Esophagus squamous epithelium (tissue), 5 donors: ENCODE results near the gene INPP4B. TPM values are rescaled to one million over a fixed set of nuclear protein-coding genes. Genes with fewer than 3 reads are reported as not detected.

Experiments used
- DNase-seq: peaks from one replicate; lab custom pipeline; 2025; lab: John Stamatoyannopoulos, UW
- H3K27ac ChIP-seq, 4 donors: fragments of 200-600 bp; sonication (generic); one replicate each; pipeline ENCODE4 v1.5.1; 2016 to 2019; ENCODE audit warnings: mild to moderate bottlenecking in 1 of 4
- H3K27me3 ChIP-seq, 4 donors: fragments of 200-600 bp; sonication (generic); 1 replicate in 3 of 4; 2 replicates in 1 of 4; pipeline versions ENCODE4 v1.5.1 to v1.6.0; 2017 to 2021; ENCODE audit warnings: antibody characterized with exemption in 1 of 4
- H3K36me3 ChIP-seq, 3 donors: fragments of 200-600 bp; sonication (generic); one replicate each; pipeline ENCODE4 v1.5.1; 2016 to 2019
- H3K4me1 ChIP-seq, 3 donors: fragments of 200-600 bp; sonication (generic); one replicate each; pipeline ENCODE4 v1.5.1; 2017 to 2019
- H3K4me3 ChIP-seq, 4 donors: fragments of 200-600 bp; sonication (generic); 1 replicate in 3 of 4; 2 replicates in 1 of 4; pipeline ENCODE4 v1.5.1; 2016 to 2019; ENCODE audit warnings: mild to moderate bottlenecking in 2 of 4, moderate library complexity in 1 of 4
- H3K9me3 ChIP-seq, 3 donors: fragments of 200-600 bp; sonication (generic); one replicate each; pipeline ENCODE4 v1.5.1; 2016 to 2019
- POLR2A ChIP-seq, 4 donors: fragments of 450-650 bp; IDR thresholded peaks; one replicate each; pipeline ENCODE4 v1.6.1; 2017; ENCODE audit warnings: antibody characterized with exemption in 4 of 4, mild to moderate bottlenecking in 4 of 4, moderate library complexity in 3 of 4
- WGBS, 2 donors: methylation state at CpG; one replicate each; pipeline ENCODE4 v1.1.5; 2018; 5-methylcytosine and 5-hydroxymethylcytosine counted together
- intact Hi-C: fragments of 100-400 bp; cut with DNase I; formaldehyde crosslinking; loops from one replicate; pipeline ENCODE4 v1.15.0; 2022
- total RNA-seq, 4 donors: library from RNA; depleted of rRNA; stranded (reverse); fragments of >200 nt; gene quantifications; one replicate each; pipeline ENCODE4 v1.1.0, GENCODE V29; 2016
- TF ChIP-seq, protein P1 (sequence below), 6 experiments: fragments of 450-650 bp in 4 of 6; fragments of 200-600 bp in 2 of 6; sonication (generic) in 2 of 6; IDR thresholded peaks; one replicate each; pipeline ENCODE4 v1.5.1; 2016 to 2019; ENCODE audit warnings: antibody characterized with exemption in 6 of 6, mild to moderate bottlenecking in 4 of 6, moderate library complexity in 4 of 6
- donor health status: DM: yes; HTN: yes; CAD: no.

The INPP4B gene
- total RNA-seq, 4 donors from 2014 or later, result 14.3 to 49.7 (median 21.3) TPM

DNA sequence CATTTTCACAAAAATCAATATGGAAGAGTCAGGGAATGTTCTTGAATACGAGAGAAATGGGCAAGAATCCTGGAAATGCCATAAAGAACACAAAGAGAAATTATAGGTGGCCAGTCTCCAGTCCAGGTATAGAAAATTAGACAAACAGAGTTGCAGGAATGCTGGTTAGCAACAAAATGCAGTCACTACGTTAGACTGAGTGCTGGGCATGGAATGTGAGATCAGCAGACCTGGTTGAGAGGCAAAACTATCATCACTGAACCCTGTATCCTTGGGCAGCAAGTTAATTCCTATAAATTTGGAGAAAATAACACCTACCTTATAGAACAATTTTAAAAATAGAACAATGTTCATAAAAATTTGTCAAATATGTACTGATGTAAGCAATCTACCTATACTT lies 417.4 kb downstream of the INPP4B start:
- Histone ChIP-seq H3K9me3 (no peaks in the 10 kb centered on the region), H3K36me3 (no peaks in the 10 kb centered on the region), H3K27me3 (no peaks in the 10 kb centered on the region), H3K4me1 (no peaks in the 10 kb centered on the region), H3K4me3 (no peak overlapping the region), H3K27ac (no peak overlapping the region)
- intact Hi-C loops, result no loop called here
- WGBS, 2 donors, result 65 to 79% methylated on average over 2 of the region's 2 CpGs
- no peak for DNase-seq
- TF ChIP-seq POLR2A (IDR thresholded peaks at IDR 0.05), result no peak
- TF ChIP-seq, protein P1, sequence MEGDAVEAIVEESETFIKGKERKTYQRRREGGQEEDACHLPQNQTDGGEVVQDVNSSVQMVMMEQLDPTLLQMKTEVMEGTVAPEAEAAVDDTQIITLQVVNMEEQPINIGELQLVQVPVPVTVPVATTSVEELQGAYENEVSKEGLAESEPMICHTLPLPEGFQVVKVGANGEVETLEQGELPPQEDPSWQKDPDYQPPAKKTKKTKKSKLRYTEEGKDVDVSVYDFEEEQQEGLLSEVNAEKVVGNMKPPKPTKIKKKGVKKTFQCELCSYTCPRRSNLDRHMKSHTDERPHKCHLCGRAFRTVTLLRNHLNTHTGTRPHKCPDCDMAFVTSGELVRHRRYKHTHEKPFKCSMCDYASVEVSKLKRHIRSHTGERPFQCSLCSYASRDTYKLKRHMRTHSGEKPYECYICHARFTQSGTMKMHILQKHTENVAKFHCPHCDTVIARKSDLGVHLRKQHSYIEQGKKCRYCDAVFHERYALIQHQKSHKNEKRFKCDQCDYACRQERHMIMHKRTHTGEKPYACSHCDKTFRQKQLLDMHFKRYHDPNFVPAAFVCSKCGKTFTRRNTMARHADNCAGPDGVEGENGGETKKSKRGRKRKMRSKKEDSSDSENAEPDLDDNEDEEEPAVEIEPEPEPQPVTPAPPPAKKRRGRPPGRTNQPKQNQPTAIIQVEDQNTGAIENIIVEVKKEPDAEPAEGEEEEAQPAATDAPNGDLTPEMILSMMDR (IDR thresholded peaks at IDR 0.05), result no peak

DNA sequence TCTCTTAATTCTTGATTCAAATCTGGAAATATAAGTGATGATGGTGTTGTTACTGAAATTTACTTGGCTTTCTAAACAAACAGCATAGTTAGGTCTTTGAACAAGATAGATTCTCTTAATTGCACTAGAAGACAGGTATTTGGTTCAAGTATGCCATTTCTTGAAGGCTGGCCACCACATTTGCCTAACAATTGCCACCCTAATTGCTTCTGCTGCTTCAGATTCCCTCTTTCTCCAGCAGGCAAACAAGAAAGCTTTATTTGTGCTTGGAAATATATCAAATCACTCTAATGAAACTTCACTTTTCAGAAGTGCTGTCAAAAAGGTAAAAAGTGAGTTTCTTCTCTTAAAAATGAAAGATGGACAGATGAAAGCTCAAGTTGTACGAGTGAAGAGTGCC lies 418.6 kb downstream of the INPP4B start:
- H3K27ac ChIP-seq, result no peak overlapping the region
- intact Hi-C loops, result no loop called here
- no peaks in the 10 kb centered on the region for H3K9me3 ChIP-seq
- no peak for DNase-seq
- no peak for TF ChIP-seq POLR2A (IDR thresholded peaks at IDR 0.05)
- TF ChIP-seq, protein P1 (IDR thresholded peaks at IDR 0.05), result no peak
- no peaks in the 10 kb centered on the region for H3K4me1 ChIP-seq
- no peak overlapping the region for H3K4me3 ChIP-seq
- WGBS, 2 donors, result 92 to 100% methylated on average over 1 of the region's 1 CpG
- H3K36me3 ChIP-seq, result no peaks in the 10 kb centered on the region
- H3K27me3 ChIP-seq, result no peaks in the 10 kb centered on the region

DNA sequence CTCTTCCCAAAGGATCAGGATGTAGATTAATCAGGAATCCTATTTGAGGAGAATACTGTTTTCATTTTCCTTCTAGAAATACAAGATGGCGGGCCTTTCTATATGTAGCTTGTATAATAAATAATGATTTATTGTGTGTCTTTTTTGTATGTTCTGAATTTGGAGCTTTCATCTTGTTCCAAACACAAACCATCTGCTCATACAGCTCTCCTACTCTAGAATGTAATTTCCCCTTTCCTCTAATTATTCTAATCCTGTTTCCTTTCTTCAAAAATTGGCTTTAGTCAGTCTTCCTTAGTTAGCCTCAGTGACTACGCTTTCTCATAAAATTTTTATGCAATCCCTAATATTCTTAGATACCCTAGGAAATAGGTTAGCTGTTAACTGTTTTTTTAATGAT lies 422.2 kb downstream of the INPP4B start:
- no peak for DNase-seq
- Histone ChIP-seq H3K4me3 (no peak overlapping the region), H3K4me1 (no peaks in the 10 kb centered on the region), H3K27ac (no peak overlapping the region), H3K27me3 (no peaks in the 10 kb centered on the region), H3K9me3 (no peaks in the 10 kb centered on the region), H3K36me3 (no peaks in the 10 kb centered on the region)
- WGBS, 2 donors, result 84% methylated on average over 2 of the region's 2 CpGs
- intact Hi-C loops, result no loop called here
- TF ChIP-seq, protein P1 (IDR thresholded peaks at IDR 0.05), result no peak
- TF ChIP-seq POLR2A (IDR thresholded peaks at IDR 0.05), result no peak

DNA sequence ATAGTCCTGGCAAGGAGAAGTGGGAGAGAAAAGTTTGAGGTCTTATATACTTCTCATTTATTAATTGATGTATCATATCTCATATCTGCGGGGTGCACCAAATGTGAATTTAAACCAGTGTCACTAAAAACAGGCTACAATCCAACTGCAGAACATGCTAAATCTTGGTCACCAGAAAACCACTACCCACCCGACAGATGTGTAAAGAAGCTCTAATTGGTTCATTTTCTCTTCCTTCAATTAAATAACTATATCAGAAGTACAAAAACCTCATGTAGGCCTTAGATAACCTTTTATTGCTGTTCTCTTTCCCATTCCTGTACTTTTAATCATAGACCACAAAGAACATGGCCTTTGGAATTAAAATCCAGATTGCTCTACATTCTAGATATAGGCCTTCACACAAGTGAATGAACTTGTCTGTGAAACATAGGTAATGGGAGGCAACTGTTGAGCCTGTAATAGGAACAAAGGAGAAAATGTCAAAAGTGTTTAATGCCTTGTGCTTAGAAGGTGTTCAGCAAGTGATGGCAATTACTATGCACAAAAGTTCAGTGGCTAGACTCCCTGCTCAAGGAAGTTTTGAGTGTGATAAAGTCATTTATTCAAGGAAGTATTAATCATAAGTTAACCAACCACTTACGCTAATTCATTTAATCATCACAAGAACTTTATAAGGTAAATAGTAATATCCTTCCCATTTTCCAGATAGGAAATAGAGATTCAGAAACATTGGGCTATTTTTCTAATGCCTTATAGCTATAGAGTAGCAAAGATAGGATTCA lies 425.6 kb downstream of the INPP4B start:
- TF ChIP-seq POLR2A (IDR thresholded peaks at IDR 0.05), result no peak
- TF ChIP-seq, protein P1 (IDR thresholded peaks at IDR 0.05), result no peak
- Histone ChIP-seq H3K4me1 (no peaks in the 10 kb centered on the region), H3K27ac (no peak overlapping the region), H3K36me3 (no peaks in the 10 kb centered on the region), H3K27me3 (no peaks in the 10 kb centered on the region), H3K9me3 (no peaks in the 10 kb centered on the region), H3K4me3 (no peak overlapping the region)
- no peak for DNase-seq
- 80 to 85% methylated on average over 3 of the region's 3 CpGs for WGBS, 2 donors
- intact Hi-C loops, result no loop called here

DNA sequence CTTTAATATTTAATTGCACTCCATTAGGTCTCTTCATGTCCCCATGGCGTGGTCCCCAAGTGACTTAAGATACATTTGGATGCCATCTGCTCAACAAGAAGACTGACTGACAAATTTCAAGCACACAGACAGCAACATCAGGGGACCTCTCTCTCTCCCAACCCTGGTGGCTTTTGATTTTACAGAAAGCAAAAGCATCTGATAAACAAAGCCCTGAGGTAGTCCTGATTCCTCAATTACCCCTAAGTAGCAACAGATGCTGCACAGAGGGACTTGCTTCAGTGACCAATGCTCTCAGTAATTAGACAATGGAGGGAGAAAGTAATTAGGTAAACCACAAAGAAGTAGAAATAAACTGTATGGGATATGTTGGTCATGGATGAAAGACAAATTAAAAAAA lies 426.4 kb downstream of the INPP4B start:
- 73 to 78% methylated on average over 1 of the region's 1 CpG for WGBS, 2 donors
- Histone ChIP-seq H3K9me3 (no peaks in the 10 kb centered on the region), H3K27ac (no peak overlapping the region), H3K4me3 (no peak overlapping the region), H3K36me3 (no peaks in the 10 kb centered on the region), H3K4me1 (no peaks in the 10 kb centered on the region), H3K27me3 (no peaks in the 10 kb centered on the region)
- no peak for DNase-seq
- intact Hi-C loops, result no loop called here
- TF ChIP-seq, protein P1 (IDR thresholded peaks at IDR 0.05), result no peak
- no peak for TF ChIP-seq POLR2A (IDR thresholded peaks at IDR 0.05)
